GM23338 (cell line): Measurements from ENCODE around the gene SERPINB10. TPM values are rescaled to one million over a fixed set of nuclear protein-coding genes. Genes with fewer than 3 reads are reported as not detected.

Source experiments
- ATAC-seq: fragments of 200-7000 bp; cut with Tn5 transposase; 3 replicates; pipeline ENCODE4 v1.9.1; 2020
- DNase-seq: peaks from one replicate; pipeline ENCODE4 v3.0.0-alpha.2; 2015; ENCODE audit warnings: low spot score
- H2AFZ ChIP-seq: fragments of 200-600 bp; sonication (generic); 2 replicates; pipeline ENCODE4 v1.8.0; 2016; ENCODE audit warnings: antibody characterized with exemption, mild to moderate bottlenecking, moderate library complexity
- H3F3A ChIP-seq: fragments of 200-600 bp; sonication (generic); replicated peaks from 2 replicates; pipeline ENCODE4 v1.8.0; 2017; ENCODE audit warnings: antibody characterized with exemption, mixed run types, low read depth
- H3K27ac ChIP-seq: fragments of 200-600 bp; sonication (generic); 2 replicates; pipeline ENCODE4 v1.6.1; 2016; ENCODE audit warnings: low read depth
- H3K27me3 ChIP-seq: fragments of 200-600 bp; sonication (generic); 2 replicates; pipeline ENCODE4 v1.8.0; 2016; ENCODE audit warnings: mild to moderate bottlenecking, mixed run types, moderate library complexity; ENCODE audit not compliant: insufficient read depth
- H3K36me3 ChIP-seq: fragments of 200-600 bp; sonication (generic); 2 replicates; pipeline ENCODE4 v1.8.0; 2016; ENCODE audit warnings: mild to moderate bottlenecking; ENCODE audit not compliant: insufficient read depth
- H3K4me1 ChIP-seq: fragments of 200-600 bp; sonication (generic); 2 replicates; pipeline ENCODE4 v1.8.0; 2016; ENCODE audit warnings: mild to moderate bottlenecking, moderate library complexity; ENCODE audit not compliant: insufficient read depth
- H3K4me2 ChIP-seq: fragments of 200-600 bp; sonication (generic); 2 replicates; pipeline ENCODE4 v1.7.1; 2017; ENCODE audit warnings: mixed run types
- H3K4me3 ChIP-seq: fragments of 200-600 bp; sonication (generic); 2 replicates; pipeline ENCODE4 v1.6.1; 2016; ENCODE audit warnings: mixed run types
- H3K79me2 ChIP-seq: fragments of 200-600 bp; sonication (generic); replicated peaks from 2 replicates; pipeline ENCODE4 v1.8.0; 2017; ENCODE audit warnings: mild to moderate bottlenecking; ENCODE audit not compliant: insufficient read depth
- H3K9me2 ChIP-seq: fragments of 200-600 bp; sonication (generic); 2 replicates; pipeline ENCODE4 v1.8.0; 2017; ENCODE audit not compliant: insufficient read depth
- H4K20me1 ChIP-seq: fragments of 200-600 bp; sonication (generic); replicated peaks from 2 replicates; pipeline ENCODE4 v1.8.0; 2017; ENCODE audit warnings: mild to moderate bottlenecking; ENCODE audit not compliant: insufficient read depth
- H3K27ac Mint-ChIP-seq: 2 replicates; pipeline ENCODE4 v1.8.0; 2020; ENCODE audit warnings: inconsistent platforms, mild to moderate bottlenecking, moderate library complexity, mixed read lengths
- H3K27me3 Mint-ChIP-seq: 3 replicates; pipeline ENCODE4 v1.8.0; 2022; ENCODE audit warnings: low read depth, mild to moderate bottlenecking, moderate library complexity, mixed read lengths, inconsistent platforms; ENCODE audit not compliant: insufficient read depth, poor library complexity
- H3K36me3 Mint-ChIP-seq: 3 replicates; pipeline ENCODE4 v1.8.0; 2021; ENCODE audit warnings: low read depth, mild to moderate bottlenecking, inconsistent platforms, moderate library complexity, mixed read lengths
- H3K4me1 Mint-ChIP-seq: 3 replicates; pipeline ENCODE4 v1.8.0; 2020; ENCODE audit warnings: mild to moderate bottlenecking, inconsistent platforms, mixed read lengths
- H3K4me3 Mint-ChIP-seq: 3 replicates; pipeline ENCODE4 v1.8.0; 2021; ENCODE audit warnings: moderate library complexity, mild to moderate bottlenecking, inconsistent platforms, mixed read lengths
- H3K9me3 Mint-ChIP-seq: 3 replicates; pipeline ENCODE4 v1.8.0; 2020; ENCODE audit warnings: moderate library complexity, mild to moderate bottlenecking, inconsistent platforms, mixed read lengths
- CREB1 ChIP-seq: fragments of 250-450 bp; sonication (Bioruptor Pico); IDR thresholded peaks from 2 replicates; pipeline ENCODE4 v1.5.0; 2020; ENCODE audit warnings: low read depth, mild to moderate bottlenecking, moderate library complexity
- EZH2 ChIP-seq: fragments of 200-600 bp; sonication (generic); IDR thresholded peaks from one replicate; pipeline ENCODE4 v1.8.0; 2017; ENCODE audit warnings: antibody characterized with exemption, mild to moderate bottlenecking, low read depth; ENCODE audit not compliant: unreplicated experiment
- ZNF331 ChIP-seq: fragments of 250-450 bp; sonication (Bioruptor Pico); IDR thresholded peaks from 2 replicates; pipeline ENCODE4 v1.5.0; 2020; ENCODE audit warnings: low read depth, mild to moderate bottlenecking, moderate library complexity
- polyA plus RNA-seq: library from polyadenylated mRNA; unstranded; fragments of >200 nt; fragmentation: Nextera tagmentation; extraction: Ambion mirVana; gene quantifications from 2 replicates; pipeline ENCODE4 v1.2.1, GENCODE V29; 2016
- total RNA-seq: library from RNA; depleted of rRNA; stranded (reverse); fragments of >200 nt; shearing (Covaris generic); gene quantifications from 2 replicates; pipeline ENCODE4 v1.2.3, GENCODE V29; 2014
- TF ChIP-seq, protein P1 (sequence below): IDR thresholded peaks from one replicate; pipeline ENCODE4 v1.6.1; 2018; ENCODE audit warnings: antibody characterized with exemption; ENCODE audit not compliant: unreplicated experiment
- TF ChIP-seq, protein P2 (sequence below): fragments of 250-450 bp; sonication (Bioruptor Pico); IDR thresholded peaks from 2 replicates; pipeline ENCODE4 v1.5.0; 2020; ENCODE audit warnings: mild to moderate bottlenecking, moderate library complexity

The SERPINB10 gene
- total and polyA plus RNA-seq, 2 experiments from 2014 or later: not detected

DNA sequence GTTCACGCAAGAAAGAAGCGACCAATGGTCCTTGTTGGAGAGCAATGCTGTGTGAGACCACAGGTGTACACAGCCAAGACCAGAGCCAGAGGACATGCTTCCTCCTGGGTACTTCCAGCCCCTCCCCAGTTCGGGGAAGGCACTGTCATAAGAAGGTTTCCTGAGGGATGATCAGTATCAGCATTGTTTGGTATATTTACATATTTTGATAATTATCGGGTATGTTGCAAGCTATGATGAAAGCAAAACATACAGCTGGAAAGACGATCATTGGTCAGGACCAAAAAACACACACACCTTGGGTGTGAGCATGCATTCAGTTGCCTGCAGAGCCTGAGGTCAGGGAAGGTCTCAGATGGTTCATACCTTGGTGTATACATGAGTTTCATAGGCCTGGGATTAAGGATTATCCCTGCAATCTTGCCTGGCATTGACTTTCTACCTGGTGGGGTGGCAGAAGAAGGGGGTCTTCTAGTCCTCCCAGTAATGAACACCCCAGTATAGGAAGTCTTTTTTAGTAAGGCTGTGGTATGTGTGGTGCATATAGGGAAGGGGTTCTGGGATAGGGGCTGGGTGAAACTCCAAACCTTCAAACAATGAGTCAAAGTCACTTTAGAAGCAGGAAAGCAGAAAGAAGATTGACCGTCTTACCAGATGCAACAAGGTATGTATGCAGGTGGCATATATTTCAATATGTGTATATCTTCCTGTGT, 17.4 kb upstream of the SERPINB10 start:
- Mint-ChIP-seq H3K36me3 (no peaks in the 10 kb centered on the region), H3K9me3 (no peaks in the 10 kb centered on the region), H3K4me3 (no peak overlapping the region), H3K27ac (no peak overlapping the region), H3K4me1 (no peaks in the 10 kb centered on the region), H3K27me3 (no peaks in the 10 kb centered on the region)
- Histone ChIP-seq H3K27me3 (no peaks in the 10 kb centered on the region), H3K27ac (no peak overlapping the region), H3K9me2 (no peaks in the 10 kb centered on the region; the same call in 1 of the 2 replicates), H3K4me2 (no peak overlapping the region), H4K20me1 (no peaks in the 10 kb centered on the region), H3K79me2 (no peaks in the 10 kb centered on the region), H3K4me3 (no peak overlapping the region), H3K4me1 (no peaks in the 10 kb centered on the region), H3K36me3 (no peaks in the 10 kb centered on the region), H2AFZ (no peak overlapping the region), H3F3A (no peaks in the 10 kb centered on the region)
- TF ChIP-seq, protein P1, sequence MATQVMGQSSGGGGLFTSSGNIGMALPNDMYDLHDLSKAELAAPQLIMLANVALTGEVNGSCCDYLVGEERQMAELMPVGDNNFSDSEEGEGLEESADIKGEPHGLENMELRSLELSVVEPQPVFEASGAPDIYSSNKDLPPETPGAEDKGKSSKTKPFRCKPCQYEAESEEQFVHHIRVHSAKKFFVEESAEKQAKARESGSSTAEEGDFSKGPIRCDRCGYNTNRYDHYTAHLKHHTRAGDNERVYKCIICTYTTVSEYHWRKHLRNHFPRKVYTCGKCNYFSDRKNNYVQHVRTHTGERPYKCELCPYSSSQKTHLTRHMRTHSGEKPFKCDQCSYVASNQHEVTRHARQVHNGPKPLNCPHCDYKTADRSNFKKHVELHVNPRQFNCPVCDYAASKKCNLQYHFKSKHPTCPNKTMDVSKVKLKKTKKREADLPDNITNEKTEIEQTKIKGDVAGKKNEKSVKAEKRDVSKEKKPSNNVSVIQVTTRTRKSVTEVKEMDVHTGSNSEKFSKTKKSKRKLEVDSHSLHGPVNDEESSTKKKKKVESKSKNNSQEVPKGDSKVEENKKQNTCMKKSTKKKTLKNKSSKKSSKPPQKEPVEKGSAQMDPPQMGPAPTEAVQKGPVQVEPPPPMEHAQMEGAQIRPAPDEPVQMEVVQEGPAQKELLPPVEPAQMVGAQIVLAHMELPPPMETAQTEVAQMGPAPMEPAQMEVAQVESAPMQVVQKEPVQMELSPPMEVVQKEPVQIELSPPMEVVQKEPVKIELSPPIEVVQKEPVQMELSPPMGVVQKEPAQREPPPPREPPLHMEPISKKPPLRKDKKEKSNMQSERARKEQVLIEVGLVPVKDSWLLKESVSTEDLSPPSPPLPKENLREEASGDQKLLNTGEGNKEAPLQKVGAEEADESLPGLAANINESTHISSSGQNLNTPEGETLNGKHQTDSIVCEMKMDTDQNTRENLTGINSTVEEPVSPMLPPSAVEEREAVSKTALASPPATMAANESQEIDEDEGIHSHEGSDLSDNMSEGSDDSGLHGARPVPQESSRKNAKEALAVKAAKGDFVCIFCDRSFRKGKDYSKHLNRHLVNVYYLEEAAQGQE: no peak
- TF ChIP-seq, protein P2, sequence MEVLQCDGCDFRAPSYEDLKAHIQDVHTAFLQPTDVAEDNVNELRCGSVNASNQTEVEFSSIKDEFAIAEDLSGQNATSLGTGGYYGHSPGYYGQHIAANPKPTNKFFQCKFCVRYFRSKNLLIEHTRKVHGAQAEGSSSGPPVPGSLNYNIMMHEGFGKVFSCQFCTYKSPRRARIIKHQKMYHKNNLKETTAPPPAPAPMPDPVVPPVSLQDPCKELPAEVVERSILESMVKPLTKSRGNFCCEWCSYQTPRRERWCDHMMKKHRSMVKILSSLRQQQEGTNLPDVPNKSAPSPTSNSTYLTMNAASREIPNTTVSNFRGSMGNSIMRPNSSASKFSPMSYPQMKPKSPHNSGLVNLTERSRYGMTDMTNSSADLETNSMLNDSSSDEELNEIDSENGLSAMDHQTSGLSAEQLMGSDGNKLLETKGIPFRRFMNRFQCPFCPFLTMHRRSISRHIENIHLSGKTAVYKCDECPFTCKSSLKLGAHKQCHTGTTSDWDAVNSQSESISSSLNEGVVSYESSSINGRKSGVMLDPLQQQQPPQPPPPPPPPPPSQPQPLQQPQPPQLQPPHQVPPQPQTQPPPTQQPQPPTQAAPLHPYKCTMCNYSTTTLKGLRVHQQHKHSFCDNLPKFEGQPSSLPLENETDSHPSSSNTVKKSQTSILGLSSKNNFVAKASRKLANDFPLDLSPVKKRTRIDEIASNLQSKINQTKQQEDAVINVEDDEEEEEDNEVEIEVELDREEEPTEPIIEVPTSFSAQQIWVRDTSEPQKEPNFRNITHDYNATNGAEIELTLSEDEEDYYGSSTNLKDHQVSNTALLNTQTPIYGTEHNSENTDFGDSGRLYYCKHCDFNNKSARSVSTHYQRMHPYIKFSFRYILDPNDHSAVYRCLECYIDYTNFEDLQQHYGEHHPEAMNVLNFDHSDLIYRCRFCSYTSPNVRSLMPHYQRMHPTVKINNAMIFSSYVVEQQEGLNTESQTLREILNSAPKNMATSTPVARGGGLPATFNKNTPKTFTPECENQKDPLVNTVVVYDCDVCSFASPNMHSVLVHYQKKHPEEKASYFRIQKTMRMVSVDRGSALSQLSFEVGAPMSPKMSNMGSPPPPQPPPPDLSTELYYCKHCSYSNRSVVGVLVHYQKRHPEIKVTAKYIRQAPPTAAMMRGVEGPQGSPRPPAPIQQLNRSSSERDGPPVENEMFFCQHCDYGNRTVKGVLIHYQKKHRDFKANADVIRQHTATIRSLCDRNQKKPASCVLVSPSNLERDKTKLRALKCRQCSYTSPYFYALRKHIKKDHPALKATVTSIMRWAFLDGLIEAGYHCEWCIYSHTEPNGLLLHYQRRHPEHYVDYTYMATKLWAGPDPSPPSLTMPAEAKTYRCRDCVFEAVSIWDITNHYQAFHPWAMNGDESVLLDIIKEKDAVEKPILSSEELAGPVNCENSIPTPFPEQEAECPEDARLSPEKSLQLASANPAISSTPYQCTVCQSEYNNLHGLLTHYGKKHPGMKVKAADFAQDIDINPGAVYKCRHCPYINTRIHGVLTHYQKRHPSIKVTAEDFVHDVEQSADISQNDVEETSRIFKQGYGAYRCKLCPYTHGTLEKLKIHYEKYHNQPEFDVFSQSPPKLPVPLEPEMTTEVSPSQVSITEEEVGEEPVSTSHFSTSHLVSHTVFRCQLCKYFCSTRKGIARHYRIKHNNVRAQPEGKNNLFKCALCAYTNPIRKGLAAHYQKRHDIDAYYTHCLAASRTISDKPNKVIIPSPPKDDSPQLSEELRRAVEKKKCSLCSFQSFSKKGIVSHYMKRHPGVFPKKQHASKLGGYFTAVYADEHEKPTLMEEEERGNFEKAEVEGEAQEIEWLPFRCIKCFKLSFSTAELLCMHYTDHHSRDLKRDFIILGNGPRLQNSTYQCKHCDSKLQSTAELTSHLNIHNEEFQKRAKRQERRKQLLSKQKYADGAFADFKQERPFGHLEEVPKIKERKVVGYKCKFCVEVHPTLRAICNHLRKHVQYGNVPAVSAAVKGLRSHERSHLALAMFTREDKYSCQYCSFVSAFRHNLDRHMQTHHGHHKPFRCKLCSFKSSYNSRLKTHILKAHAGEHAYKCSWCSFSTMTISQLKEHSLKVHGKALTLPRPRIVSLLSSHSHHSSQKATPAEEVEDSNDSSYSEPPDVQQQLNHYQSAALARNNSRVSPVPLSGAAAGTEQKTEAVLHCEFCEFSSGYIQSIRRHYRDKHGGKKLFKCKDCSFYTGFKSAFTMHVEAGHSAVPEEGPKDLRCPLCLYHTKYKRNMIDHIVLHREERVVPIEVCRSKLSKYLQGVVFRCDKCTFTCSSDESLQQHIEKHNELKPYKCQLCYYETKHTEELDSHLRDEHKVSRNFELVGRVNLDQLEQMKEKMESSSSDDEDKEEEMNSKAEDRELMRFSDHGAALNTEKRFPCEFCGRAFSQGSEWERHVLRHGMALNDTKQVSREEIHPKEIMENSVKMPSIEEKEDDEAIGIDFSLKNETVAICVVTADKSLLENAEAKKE: no peak
- TF ChIP-seq CREB1: no peak
- no peak for TF ChIP-seq ZNF331 (CRISPR knock-in tag)
- no peak for TF ChIP-seq EZH2
- DNase-seq: no peak
- no peak for ATAC-seq
